ENCODE data around the gene CYB5D1.

DNA sequence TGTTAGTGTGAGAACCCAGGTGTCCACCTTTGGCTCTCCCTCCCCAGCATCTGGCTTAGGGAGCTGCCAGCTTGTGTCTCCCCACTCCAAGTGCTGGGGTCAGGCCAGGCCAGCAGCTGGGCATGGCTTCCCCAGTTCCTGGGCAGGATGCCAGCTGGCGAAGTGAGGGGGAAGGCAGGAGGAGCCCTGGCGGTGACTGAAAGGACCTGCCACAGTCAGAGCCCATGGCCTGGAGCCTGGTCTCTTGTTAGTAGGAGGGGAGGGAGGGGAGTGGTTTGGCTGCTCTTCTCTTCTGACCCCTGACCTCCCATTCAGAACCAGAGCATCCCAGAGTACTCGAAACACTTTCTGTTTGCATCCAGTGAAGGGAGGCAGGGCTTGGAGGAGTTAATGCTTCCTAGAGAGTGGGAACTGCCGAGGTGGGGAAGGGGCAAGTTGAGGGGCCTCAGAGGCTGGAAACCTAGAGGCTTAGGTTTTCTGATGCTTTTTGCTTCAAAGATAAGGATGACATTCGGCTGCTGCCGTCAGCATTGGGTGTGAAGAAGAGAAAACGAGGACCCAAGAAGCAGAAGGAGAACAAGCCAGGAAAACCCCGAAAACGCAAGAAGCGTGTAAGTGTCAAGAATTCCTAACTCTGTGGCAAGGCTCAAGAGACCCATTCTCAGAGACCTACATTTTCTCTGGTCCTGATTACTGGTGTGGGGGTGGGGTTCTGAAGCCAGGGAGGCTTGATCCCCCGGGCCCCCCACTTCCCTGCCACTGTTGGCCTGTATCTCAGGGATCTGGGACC lies 31.6 kb downstream of the CYB5D1 start:
- no peak for TF ChIP-seq POLR2A (IDR thresholded peaks at IDR 0.05)
- TF ChIP-seq, protein P1, sequence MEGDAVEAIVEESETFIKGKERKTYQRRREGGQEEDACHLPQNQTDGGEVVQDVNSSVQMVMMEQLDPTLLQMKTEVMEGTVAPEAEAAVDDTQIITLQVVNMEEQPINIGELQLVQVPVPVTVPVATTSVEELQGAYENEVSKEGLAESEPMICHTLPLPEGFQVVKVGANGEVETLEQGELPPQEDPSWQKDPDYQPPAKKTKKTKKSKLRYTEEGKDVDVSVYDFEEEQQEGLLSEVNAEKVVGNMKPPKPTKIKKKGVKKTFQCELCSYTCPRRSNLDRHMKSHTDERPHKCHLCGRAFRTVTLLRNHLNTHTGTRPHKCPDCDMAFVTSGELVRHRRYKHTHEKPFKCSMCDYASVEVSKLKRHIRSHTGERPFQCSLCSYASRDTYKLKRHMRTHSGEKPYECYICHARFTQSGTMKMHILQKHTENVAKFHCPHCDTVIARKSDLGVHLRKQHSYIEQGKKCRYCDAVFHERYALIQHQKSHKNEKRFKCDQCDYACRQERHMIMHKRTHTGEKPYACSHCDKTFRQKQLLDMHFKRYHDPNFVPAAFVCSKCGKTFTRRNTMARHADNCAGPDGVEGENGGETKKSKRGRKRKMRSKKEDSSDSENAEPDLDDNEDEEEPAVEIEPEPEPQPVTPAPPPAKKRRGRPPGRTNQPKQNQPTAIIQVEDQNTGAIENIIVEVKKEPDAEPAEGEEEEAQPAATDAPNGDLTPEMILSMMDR (IDR thresholded peaks at IDR 0.05) = peak; percentile 30 to 70 (median 56)
